Mucosa of descending colon (tissue), 3 donors: Measurements from ENCODE around the gene ZBTB7A. TPM values are rescaled to one million over a fixed set of nuclear protein-coding genes. Genes with fewer than 3 reads are reported as not detected.

Experiments used
- ATAC-seq: fragments of 200-7000 bp; cut with Tn5 transposase; one replicate; pipeline ENCODE4 v1.9.1; 2020; ENCODE audit warnings: mild to moderate bottlenecking, moderate library complexity
- DNase-seq, 3 donors: peaks; one replicate each; pipeline ENCODE4 v3.0.0-alpha.2; 2020
- H3K36me3 ChIP-seq: fragments of 200-600 bp; one replicate; pipeline ENCODE4 v1.8.0; 2021; ENCODE audit warnings: low read depth, mild to moderate bottlenecking
- H3K4me1 ChIP-seq: fragments of 200-600 bp; one replicate; pipeline ENCODE4 v1.8.0; 2021; ENCODE audit warnings: low read depth, mild to moderate bottlenecking
- H3K4me3 ChIP-seq: fragments of 200-600 bp; one replicate; pipeline ENCODE4 v1.8.0; 2021; ENCODE audit warnings: mild to moderate bottlenecking
- H3K9me3 ChIP-seq: fragments of 200-600 bp; one replicate; pipeline ENCODE4 v1.8.0; 2021; ENCODE audit warnings: mild to moderate bottlenecking
- intact Hi-C, 2 donors: fragments of 100-400 bp; cut with DNase I in 1 of 2; cut with micrococcal nuclease in 1 of 2; formaldehyde crosslinking; loops; one replicate each; pipeline versions ENCODE4 v1.11.0 to v1.11.1; 2022; cut with DNase I, micrococcal nuclease
- total RNA-seq, 3 donors: library from RNA; stranded (reverse); fragmentation: NEBNext Ultra II Directional in 2 of 3; extraction: Animal tissue kit (Norgen Biotek cat#: 25700) in 2 of 3; gene quantifications; one replicate each; pipeline versions ENCODE4 v1.2.1 to v1.2.4, GENCODE V29; 2021 to 2023
- TF ChIP-seq, protein P1 (sequence below): fragments of 200-600 bp; IDR thresholded peaks from one replicate; pipeline ENCODE4 v1.8.0; 2022; ENCODE audit warnings: antibody characterized with exemption, mild to moderate bottlenecking
- donor health status: DM: no; HTN: no; CAD: no; lungs with moderate emphysema.
- donor health status: DM: no; HTN: no; CAD: no.
- donor health status: DM: no; HTN: yes; CAD: no.

ZBTB7A gene
- total RNA-seq, 3 donors from 2014 or later: 104 to 115 (median 112) TPM

DNA sequence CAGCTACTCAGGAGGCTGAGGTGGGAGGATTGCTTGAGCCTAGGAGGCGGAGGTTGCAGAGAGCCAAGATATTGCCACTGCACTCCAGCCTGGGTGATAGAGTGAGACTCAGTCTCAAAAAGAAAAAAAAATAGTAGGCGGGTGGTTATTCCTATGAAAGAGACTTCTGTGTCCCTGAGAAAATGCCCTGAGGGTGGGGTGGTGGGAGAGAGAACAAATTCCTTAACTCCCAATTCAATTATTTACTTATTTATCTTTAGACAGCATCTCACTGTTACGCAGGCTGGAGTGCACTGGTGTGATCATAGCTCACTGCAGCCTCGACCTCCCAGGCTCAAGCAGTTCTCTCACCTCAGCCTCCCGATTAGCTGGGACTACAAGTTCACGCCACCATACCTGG, 71.1 kb downstream of the ZBTB7A start:
- TF ChIP-seq, protein P1, sequence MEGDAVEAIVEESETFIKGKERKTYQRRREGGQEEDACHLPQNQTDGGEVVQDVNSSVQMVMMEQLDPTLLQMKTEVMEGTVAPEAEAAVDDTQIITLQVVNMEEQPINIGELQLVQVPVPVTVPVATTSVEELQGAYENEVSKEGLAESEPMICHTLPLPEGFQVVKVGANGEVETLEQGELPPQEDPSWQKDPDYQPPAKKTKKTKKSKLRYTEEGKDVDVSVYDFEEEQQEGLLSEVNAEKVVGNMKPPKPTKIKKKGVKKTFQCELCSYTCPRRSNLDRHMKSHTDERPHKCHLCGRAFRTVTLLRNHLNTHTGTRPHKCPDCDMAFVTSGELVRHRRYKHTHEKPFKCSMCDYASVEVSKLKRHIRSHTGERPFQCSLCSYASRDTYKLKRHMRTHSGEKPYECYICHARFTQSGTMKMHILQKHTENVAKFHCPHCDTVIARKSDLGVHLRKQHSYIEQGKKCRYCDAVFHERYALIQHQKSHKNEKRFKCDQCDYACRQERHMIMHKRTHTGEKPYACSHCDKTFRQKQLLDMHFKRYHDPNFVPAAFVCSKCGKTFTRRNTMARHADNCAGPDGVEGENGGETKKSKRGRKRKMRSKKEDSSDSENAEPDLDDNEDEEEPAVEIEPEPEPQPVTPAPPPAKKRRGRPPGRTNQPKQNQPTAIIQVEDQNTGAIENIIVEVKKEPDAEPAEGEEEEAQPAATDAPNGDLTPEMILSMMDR: no peak
- DNase-seq (no peak), ATAC-seq (no peak)
- Histone ChIP-seq H3K4me1 (no peaks in the 10 kb centered on the region), H3K36me3 (no peaks in the 10 kb centered on the region), H3K4me3 (no peak overlapping the region), H3K9me3 (no peaks in the 10 kb centered on the region)
- intact Hi-C loops: loop anchor here in 1 of 2 donors (10.0 kb wide), 1 partner anchor 49 kb away; no protein-coding TSS in a partner anchor

Other genes starting within 250 kb of the ZBTB7A start
- under 1 TPM in 1 of 3 donors, not detected in 2; 0.66 TPM for gene ZFR2, start 197.9 kb downstream of the ZBTB7A start, total RNA-seq
- 1 to 10 TPM in 1 of 3 donors, under 1 TPM in 2; 0.09 to 2.2 (median 0.22) TPM for gene ATCAY, start 186.2 kb downstream of the ZBTB7A start, total RNA-seq
- gene NMRK2, start 133.8 kb downstream of the ZBTB7A start, total RNA-seq: under 1 TPM in 1 of 3 donors, not detected in 2; 0.36 TPM
- gene DAPK3, start 95.8 kb downstream of the ZBTB7A start, total RNA-seq: 100 to 1,000 TPM in 1 of 3 donors, 10 to 100 TPM in 2; 51.3 to 121 (median 56.9) TPM
- 1,000 to 10,000 TPM; 1,826 to 2,582 (median 2,012) TPM for gene EEF2, start 81.4 kb downstream of the ZBTB7A start, total RNA-seq
- gene PIAS4, start 59.2 kb downstream of the ZBTB7A start, total RNA-seq: 10 to 100 TPM; 27.4 to 44.6 (median 29.5) TPM
- 100 to 1,000 TPM; 173 to 221 (median 192) TPM for gene MAP2K2, start 57.2 kb upstream of the ZBTB7A start, total RNA-seq
- gene CREB3L3, start 86.7 kb upstream of the ZBTB7A start, total RNA-seq: 1 to 10 TPM; 2.4 to 5.1 (median 3.4) TPM
- 100 to 1,000 TPM in 2 of 3 donors, 10 to 100 TPM in 1; 60.9 to 138 (median 118) TPM for gene SIRT6, start 115.7 kb upstream of the ZBTB7A start, total RNA-seq
- gene ANKRD24, start 115.8 kb upstream of the ZBTB7A start, total RNA-seq: 1 to 10 TPM in 2 of 3 donors, under 1 TPM in 1; 0.95 to 2.7 (median 1.3) TPM
- gene EBI3, start 162.6 kb upstream of the ZBTB7A start, total RNA-seq: 1 to 10 TPM; 1.1 to 5.4 (median 3.6) TPM
- gene YJU2, start 180.2 kb upstream of the ZBTB7A start, total RNA-seq: 10 to 100 TPM; 16.7 to 22.2 (median 20.0) TPM
- 10 to 100 TPM in 2 of 3 donors, 1 to 10 TPM in 1; 4.6 to 27.8 (median 21.0) TPM for gene SHD, start 212.4 kb upstream of the ZBTB7A start, total RNA-seq
- gene TMIGD2, start 235.5 kb upstream of the ZBTB7A start, total RNA-seq: 1 to 10 TPM in 2 of 3 donors, under 1 TPM in 1; 0.46 to 1.3 (median 1.2) TPM
- 1 to 10 TPM in 1 of 3 donors, under 1 TPM in 2; 0.64 to 2.0 (median 0.84) TPM for gene FSD1, start 237.7 kb upstream of the ZBTB7A start, total RNA-seq